ENCODE results near the gene RASAL2.

DNA sequence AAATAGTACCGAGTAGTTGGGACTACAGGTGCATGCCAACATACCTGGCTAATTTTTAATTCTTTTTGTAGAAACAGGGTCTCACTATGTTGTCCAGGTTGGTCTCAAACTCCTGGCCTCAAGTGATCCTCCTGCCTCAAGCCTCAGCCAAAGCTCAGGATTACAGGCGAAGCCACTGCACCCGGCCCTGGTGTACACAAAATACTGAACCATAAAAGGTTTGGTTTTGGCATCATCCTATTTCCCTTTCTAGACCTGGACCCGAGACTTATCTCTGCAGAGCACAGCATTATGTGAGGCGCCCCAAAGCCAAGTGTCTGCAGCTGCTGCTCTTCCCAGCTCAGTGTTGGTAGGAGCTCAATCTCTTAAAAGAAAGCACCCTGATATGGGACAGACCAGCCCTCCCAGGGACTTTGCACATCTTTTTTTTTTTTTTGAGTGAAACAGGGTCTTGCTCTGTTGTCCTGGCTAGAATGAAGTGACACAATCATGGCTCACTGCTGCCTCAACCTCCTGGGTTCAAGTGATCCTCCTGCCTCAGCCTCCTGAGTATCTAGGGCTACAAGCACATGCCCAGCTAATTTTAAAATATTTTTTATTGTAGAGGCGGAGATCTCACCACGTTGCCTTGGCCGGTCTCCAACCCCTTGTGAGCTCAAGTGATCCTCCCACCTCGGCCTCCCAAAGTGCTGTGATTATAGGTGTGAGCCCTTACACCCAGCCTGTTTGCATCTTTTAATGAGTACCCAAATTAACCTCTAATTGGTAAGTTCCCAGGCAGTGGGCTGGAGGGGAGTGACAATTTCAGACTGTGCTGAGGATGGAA lies 439.4 kb downstream of the RASAL2 start:
- TF ChIP-seq MAFG (CRISPR knock-in tag; IDR thresholded peaks at IDR 0.05) (no peak), SRF (IDR thresholded peaks at IDR 0.05; ENCODE audit: low read depth, low read length) (no peak), TEAD2 (CRISPR knock-in tag; IDR thresholded peaks at IDR 0.05) (no peak), ZNF660 (CRISPR knock-in tag; IDR thresholded peaks at IDR 0.05; ENCODE audit: borderline replicate concordance, low read depth) (no peak), NKX3-1 (CRISPR knock-in tag; IDR thresholded peaks at IDR 0.05) (no peak), ZSCAN21 (CRISPR knock-in tag; IDR thresholded peaks at IDR 0.05; ENCODE audit: borderline replicate concordance) (no peak), REL (CRISPR knock-in tag; conservative IDR thresholded peaks at IDR 0.05) (no peak), KLF11 (CRISPR knock-in tag; IDR thresholded peaks at IDR 0.05) (no peak), RNF2 (conservative IDR thresholded peaks at IDR 0.05; ENCODE audit: low read depth) (no peak), POLR2A (IDR thresholded peaks at IDR 0.05; ENCODE audit: insufficient read depth in 1 of 2, low read depth in 2 of 2, low read length in 2 of 2) (no peak)
- TF ChIP-seq, protein P1, sequence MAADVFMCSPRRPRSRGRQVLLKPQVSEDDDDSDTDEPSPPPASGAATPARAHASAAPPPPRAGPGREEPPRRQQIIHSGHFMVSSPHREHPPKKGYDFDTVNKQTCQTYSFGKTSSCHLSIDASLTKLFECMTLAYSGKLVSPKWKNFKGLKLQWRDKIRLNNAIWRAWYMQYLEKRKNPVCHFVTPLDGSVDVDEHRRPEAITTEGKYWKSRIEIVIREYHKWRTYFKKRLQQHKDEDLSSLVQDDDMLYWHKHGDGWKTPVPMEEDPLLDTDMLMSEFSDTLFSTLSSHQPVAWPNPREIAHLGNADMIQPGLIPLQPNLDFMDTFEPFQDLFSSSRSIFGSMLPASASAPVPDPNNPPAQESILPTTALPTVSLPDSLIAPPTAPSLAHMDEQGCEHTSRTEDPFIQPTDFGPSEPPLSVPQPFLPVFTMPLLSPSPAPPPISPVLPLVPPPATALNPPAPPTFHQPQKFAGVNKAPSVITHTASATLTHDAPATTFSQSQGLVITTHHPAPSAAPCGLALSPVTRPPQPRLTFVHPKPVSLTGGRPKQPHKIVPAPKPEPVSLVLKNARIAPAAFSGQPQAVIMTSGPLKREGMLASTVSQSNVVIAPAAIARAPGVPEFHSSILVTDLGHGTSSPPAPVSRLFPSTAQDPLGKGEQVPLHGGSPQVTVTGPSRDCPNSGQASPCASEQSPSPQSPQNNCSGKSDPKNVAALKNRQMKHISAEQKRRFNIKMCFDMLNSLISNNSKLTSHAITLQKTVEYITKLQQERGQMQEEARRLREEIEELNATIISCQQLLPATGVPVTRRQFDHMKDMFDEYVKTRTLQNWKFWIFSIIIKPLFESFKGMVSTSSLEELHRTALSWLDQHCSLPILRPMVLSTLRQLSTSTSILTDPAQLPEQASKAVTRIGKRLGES (CRISPR knock-in tag; IDR thresholded peaks at IDR 0.05; ENCODE audit: borderline replicate concordance), result no peak
- TF ChIP-seq, protein P2, sequence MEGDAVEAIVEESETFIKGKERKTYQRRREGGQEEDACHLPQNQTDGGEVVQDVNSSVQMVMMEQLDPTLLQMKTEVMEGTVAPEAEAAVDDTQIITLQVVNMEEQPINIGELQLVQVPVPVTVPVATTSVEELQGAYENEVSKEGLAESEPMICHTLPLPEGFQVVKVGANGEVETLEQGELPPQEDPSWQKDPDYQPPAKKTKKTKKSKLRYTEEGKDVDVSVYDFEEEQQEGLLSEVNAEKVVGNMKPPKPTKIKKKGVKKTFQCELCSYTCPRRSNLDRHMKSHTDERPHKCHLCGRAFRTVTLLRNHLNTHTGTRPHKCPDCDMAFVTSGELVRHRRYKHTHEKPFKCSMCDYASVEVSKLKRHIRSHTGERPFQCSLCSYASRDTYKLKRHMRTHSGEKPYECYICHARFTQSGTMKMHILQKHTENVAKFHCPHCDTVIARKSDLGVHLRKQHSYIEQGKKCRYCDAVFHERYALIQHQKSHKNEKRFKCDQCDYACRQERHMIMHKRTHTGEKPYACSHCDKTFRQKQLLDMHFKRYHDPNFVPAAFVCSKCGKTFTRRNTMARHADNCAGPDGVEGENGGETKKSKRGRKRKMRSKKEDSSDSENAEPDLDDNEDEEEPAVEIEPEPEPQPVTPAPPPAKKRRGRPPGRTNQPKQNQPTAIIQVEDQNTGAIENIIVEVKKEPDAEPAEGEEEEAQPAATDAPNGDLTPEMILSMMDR (CRISPR knock-in tag; IDR thresholded peaks at IDR 0.05), result no peak
- TF ChIP-seq, protein P3, sequence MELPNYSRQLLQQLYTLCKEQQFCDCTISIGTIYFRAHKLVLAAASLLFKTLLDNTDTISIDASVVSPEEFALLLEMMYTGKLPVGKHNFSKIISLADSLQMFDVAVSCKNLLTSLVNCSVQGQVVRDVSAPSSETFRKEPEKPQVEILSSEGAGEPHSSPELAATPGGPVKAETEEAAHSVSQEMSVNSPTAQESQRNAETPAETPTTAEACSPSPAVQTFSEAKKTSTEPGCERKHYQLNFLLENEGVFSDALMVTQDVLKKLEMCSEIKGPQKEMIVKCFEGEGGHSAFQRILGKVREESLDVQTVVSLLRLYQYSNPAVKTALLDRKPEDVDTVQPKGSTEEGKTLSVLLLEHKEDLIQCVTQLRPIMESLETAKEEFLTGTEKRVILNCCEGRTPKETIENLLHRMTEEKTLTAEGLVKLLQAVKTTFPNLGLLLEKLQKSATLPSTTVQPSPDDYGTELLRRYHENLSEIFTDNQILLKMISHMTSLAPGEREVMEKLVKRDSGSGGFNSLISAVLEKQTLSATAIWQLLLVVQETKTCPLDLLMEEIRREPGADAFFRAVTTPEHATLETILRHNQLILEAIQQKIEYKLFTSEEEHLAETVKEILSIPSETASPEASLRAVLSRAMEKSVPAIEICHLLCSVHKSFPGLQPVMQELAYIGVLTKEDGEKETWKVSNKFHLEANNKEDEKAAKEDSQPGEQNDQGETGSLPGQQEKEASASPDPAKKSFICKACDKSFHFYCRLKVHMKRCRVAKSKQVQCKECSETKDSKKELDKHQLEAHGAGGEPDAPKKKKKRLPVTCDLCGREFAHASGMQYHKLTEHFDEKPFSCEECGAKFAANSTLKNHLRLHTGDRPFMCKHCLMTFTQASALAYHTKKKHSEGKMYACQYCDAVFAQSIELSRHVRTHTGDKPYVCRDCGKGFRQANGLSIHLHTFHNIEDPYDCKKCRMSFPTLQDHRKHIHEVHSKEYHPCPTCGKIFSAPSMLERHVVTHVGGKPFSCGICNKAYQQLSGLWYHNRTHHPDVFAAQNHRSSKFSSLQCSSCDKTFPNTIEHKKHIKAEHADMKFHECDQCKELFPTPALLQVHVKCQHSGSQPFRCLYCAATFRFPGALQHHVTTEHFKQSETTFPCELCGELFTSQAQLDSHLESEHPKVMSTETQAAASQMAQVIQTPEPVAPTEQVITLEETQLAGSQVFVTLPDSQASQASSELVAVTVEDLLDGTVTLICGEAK (IDR thresholded peaks at IDR 0.05), result no peak
- TF ChIP-seq, protein P3 (CRISPR knock-in tag; IDR thresholded peaks at IDR 0.05), result no peak
- TF ChIP-seq, protein P4, sequence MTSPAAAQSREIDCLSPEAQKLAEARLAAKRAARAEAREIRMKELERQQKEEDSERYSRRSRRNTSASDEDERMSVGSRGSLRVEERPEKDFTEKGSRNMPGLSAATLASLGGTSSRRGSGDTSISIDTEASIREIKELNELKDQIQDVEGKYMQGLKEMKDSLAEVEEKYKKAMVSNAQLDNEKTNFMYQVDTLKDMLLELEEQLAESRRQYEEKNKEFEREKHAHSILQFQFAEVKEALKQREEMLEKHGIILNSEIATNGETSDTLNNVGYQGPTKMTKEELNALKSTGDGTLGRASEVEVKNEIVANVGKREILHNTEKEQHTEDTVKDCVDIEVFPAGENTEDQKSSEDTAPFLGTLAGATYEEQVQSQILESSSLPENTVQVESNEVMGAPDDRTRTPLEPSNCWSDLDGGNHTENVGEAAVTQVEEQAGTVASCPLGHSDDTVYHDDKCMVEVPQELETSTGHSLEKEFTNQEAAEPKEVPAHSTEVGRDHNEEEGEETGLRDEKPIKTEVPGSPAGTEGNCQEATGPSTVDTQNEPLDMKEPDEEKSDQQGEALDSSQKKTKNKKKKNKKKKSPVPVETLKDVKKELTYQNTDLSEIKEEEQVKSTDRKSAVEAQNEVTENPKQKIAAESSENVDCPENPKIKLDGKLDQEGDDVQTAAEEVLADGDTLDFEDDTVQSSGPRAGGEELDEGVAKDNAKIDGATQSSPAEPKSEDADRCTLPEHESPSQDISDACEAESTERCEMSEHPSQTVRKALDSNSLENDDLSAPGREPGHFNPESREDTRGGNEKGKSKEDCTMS (CRISPR knock-in tag; conservative IDR thresholded peaks at IDR 0.05), result no peak

Measured in HepG2 (cell line).